GM23248 (cell line): ENCODE results near the gene TRIP12.

ENCODE experiments used
- EZH2 ChIP-seq: fragments of 200-600 bp; sonication (generic); IDR thresholded peaks from 2 replicates; pipeline ENCODE4 v1.6.1; 2018; ENCODE audit warnings: antibody characterized with exemption, mild to moderate bottlenecking; ENCODE audit not compliant: insufficient read depth, poor library complexity, severe bottlenecking
- EZH2phosphoT487 ChIP-seq: fragments of 200-600 bp; sonication (generic); IDR thresholded peaks from 2 replicates; pipeline ENCODE4 v1.6.1; 2018; ENCODE audit warnings: antibody characterized with exemption, moderate library complexity, mild to moderate bottlenecking, low read depth; ENCODE audit not compliant: insufficient read depth

DNA sequence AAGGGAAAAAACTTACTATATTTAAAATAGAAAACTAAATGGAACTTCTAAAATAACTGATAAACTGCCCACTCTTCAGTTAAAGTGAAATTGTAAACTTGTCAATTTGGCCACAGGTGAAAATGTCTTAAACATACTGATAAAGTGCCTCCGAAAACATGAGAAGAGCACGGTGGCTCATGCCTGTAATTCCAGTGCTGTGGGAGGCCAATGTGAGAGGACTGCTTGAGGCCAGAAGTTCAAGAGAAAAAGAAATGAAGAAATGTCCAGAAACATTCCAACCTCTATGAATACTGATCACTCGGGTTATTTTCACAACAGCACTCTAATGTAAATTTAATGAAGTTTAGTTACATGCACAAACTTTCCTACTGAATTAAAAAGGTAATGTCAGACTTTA is 144.1 kb downstream of the TRIP12 start:
- TF ChIP-seq EZH2 (no peak), EZH2phosphoT487 (no peak)
